Measurements from ENCODE around the gene SIM2. TPM values are rescaled to one million over a fixed set of nuclear protein-coding genes. Genes with fewer than 3 reads are reported as not detected.
A peak's percentile ranks its signal among the peaks of the same experiment; 100 is the strongest.

SIM2 gene
- total and polyA plus RNA-seq, 2 donors (not counting 1 experiment from before 2014, with no cell fraction given): not detected

DNA sequence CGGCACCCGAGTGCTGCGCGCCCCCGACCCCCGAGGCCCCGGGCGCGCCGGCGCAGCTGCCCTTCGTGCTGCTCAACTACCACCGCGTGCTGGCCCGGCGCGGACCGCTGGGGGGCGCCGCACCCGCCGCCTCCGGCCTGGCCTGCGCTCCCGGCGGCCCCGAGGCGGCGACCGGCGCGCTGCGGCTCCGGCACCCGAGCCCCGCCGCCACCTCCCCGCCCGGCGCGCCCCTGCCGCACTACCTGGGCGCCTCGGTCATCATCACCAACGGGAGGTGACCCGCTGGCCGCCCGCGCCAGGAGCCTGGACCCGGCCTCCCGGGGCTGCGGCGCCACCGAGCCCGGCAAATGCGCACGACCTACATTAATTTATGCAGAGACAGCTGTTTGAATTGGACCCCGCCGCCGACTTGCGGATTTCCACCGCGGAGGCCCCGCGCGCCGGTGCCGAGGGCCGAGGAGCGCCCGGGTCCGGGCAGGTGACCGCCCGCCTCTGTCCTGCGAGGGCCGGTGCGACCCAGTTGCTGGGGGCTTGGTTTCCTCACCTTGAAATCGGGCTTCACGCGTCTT lies 49.0 kb downstream of the SIM2 start:
- ChIA-PET POLR2A (no interaction called here), CTCF (no interaction called here)
- H3K79me2 ChIP-seq (ENCODE audit: control insufficient read depth, insufficient read depth, low read length): no peaks in the 10 kb centered on the region
- no peak overlapping the region for H3K27ac Mint-ChIP-seq
- no peaks in the 10 kb centered on the region for H3K36me3 ChIP-seq (replicated peaks in 1 of 2; ENCODE audit: control extremely low read depth in 1 of 2, control insufficient read depth in 1 of 2, extremely low read depth in 1 of 2, insufficient read depth in 2 of 2, low read length in 1 of 2)
- H3K27me3 ChIP-seq (replicated peaks in 1 of 4; ENCODE audit: control extremely low read depth in 1 of 4, control insufficient read depth in 3 of 4, insufficient read depth in 4 of 4, low read length in 3 of 4): peaks cover 0 to 29% (median 6%) of the 10 kb centered on the region in 4 experiments
- H3K27me3 Mint-ChIP-seq: peaks cover 59% of the 10 kb centered on the region
- no peak overlapping the region for H3K4me3 ChIP-seq (ENCODE audit: control extremely low read depth in 1 of 5, extremely low read depth in 1 of 5, insufficient read depth in 1 of 5, low read depth in 2 of 5, low read length in 4 of 5)
- H3K4me1 ChIP-seq (ENCODE audit: control insufficient read depth in 2 of 2, insufficient read depth in 2 of 2, low read length in 2 of 2): peaks cover 0 to 5% of the 10 kb centered on the region in 2 donors
- peak overlapping the region; percentile 37 for H3K4me3 Mint-ChIP-seq
- H3K4me2 ChIP-seq (replicated peaks; ENCODE audit: low read depth, low read length, poor library complexity, severe bottlenecking): no peak overlapping the region
- TF ChIP-seq, protein P1, sequence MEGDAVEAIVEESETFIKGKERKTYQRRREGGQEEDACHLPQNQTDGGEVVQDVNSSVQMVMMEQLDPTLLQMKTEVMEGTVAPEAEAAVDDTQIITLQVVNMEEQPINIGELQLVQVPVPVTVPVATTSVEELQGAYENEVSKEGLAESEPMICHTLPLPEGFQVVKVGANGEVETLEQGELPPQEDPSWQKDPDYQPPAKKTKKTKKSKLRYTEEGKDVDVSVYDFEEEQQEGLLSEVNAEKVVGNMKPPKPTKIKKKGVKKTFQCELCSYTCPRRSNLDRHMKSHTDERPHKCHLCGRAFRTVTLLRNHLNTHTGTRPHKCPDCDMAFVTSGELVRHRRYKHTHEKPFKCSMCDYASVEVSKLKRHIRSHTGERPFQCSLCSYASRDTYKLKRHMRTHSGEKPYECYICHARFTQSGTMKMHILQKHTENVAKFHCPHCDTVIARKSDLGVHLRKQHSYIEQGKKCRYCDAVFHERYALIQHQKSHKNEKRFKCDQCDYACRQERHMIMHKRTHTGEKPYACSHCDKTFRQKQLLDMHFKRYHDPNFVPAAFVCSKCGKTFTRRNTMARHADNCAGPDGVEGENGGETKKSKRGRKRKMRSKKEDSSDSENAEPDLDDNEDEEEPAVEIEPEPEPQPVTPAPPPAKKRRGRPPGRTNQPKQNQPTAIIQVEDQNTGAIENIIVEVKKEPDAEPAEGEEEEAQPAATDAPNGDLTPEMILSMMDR (IDR thresholded peaks at IDR 0.05): no peak
- TF ChIP-seq EZH2 (IDR thresholded peaks at IDR 0.05; ENCODE audit: borderline replicate concordance, insufficient read depth, low read depth, low read length, poor library complexity, severe bottlenecking): no peak
- no peak overlapping the region for H2AFZ ChIP-seq (ENCODE audit: insufficient read depth, low read depth, low read length, poor library complexity, severe bottlenecking)
- intact Hi-C loops (cut with micrococcal nuclease): no loop called here
- peaks cover 0 to 3% (median 0%) of the 10 kb centered on the region in 3 donors for H3K9me3 ChIP-seq (ENCODE audit: control extremely low read depth in 1 of 3, control insufficient read depth in 2 of 3, insufficient read depth in 1 of 3, low read length in 2 of 3)
- WGBS (ENCODE audit: insufficient coverage): 5% methylated on average over 80 of the region's 80 CpGs
- no peak overlapping the region for H3K27ac ChIP-seq (ENCODE audit: low read length in 2 of 2)
- H3K9me3 Mint-ChIP-seq (ENCODE audit: insufficient read depth): no peaks in the 10 kb centered on the region
- DNase-seq (no peak), ATAC-seq (ENCODE audit: low read depth) (no peak)
- no peak overlapping the region for H3K9ac ChIP-seq (ENCODE audit: low read length)
- no peaks in the 10 kb centered on the region for H4K20me1 ChIP-seq (ENCODE audit: control insufficient read depth, insufficient read depth, low read length, poor library complexity, severe bottlenecking)
- H3K4me1 Mint-ChIP-seq: peaks cover 7% of the 10 kb centered on the region

DNA sequence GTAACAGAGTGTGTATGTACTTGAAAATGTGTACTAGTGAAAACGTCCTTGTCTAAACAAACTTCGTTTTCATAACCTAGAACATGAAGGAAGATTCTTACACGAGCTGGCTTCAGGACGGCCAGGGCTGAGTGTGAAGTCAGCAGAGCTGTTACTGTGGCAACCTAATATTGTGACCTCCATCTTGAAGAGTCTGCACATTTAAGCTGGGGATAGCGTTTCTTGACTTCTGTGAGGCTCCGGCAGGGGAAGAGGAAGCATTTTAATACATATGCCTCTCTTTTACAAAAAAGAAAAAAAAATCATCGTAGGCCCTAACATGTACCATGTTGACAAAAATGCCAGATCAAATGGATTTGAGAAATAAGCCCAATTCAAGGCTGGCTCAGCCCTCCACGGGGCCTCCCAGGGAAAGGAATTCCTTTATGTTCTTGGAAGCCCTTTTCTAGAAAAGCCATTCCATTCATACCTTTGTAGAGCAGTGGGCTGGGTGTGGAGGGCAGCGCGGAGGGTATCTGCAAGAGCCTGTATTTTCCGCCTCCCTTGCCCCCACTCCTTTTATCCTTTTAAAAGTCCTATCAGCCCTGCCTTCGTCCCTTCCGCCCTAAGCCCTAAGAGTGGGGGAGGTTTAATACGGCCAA lies 51.1 kb downstream of the SIM2 start:
- H3K4me1 Mint-ChIP-seq: peaks cover 7% of the 10 kb centered on the region
- no peak overlapping the region for H3K27ac ChIP-seq (ENCODE audit: low read length in 2 of 2)
- intact Hi-C loops (cut with micrococcal nuclease): no loop called here
- no peak overlapping the region for H3K27ac Mint-ChIP-seq
- H3K4me3 Mint-ChIP-seq: no peak overlapping the region
- TF ChIP-seq, protein P1 (IDR thresholded peaks at IDR 0.05): no peak
- TF ChIP-seq EZH2 (IDR thresholded peaks at IDR 0.05; ENCODE audit: borderline replicate concordance, insufficient read depth, low read depth, low read length, poor library complexity, severe bottlenecking): no peak
- H3K4me2 ChIP-seq (replicated peaks; ENCODE audit: low read depth, low read length, poor library complexity, severe bottlenecking): no peak overlapping the region
- no peak overlapping the region for H3K9ac ChIP-seq (ENCODE audit: low read length)
- no peaks in the 10 kb centered on the region for H3K36me3 ChIP-seq (replicated peaks in 1 of 2; ENCODE audit: control extremely low read depth in 1 of 2, control insufficient read depth in 1 of 2, extremely low read depth in 1 of 2, insufficient read depth in 2 of 2, low read length in 1 of 2)
- H3K4me3 ChIP-seq (ENCODE audit: control extremely low read depth in 1 of 5, extremely low read depth in 1 of 5, insufficient read depth in 1 of 5, low read depth in 2 of 5, low read length in 4 of 5): no peak overlapping the region
- POLR2A ChIA-PET: no interaction called here
- DNase-seq (no peak), ATAC-seq (ENCODE audit: low read depth) (no peak)
- 89% methylated on average over 3 of the region's 14 CpGs for WGBS (ENCODE audit: insufficient coverage)
- H3K9me3 ChIP-seq (ENCODE audit: control extremely low read depth in 1 of 3, control insufficient read depth in 2 of 3, insufficient read depth in 1 of 3, low read length in 2 of 3): peaks cover 0 to 3% (median 0%) of the 10 kb centered on the region in 3 donors
- peaks cover 42% of the 10 kb centered on the region for H3K27me3 Mint-ChIP-seq
- H3K9me3 Mint-ChIP-seq (ENCODE audit: insufficient read depth): no peaks in the 10 kb centered on the region
- no peak overlapping the region for H2AFZ ChIP-seq (ENCODE audit: insufficient read depth, low read depth, low read length, poor library complexity, severe bottlenecking)
- peaks cover 0 to 26% (median 6%) of the 10 kb centered on the region in 4 experiments for H3K27me3 ChIP-seq (replicated peaks in 1 of 4; ENCODE audit: control extremely low read depth in 1 of 4, control insufficient read depth in 3 of 4, insufficient read depth in 4 of 4, low read length in 3 of 4)
- H3K4me1 ChIP-seq (ENCODE audit: control insufficient read depth in 2 of 2, insufficient read depth in 2 of 2, low read length in 2 of 2): peaks cover 0 to 5% of the 10 kb centered on the region in 2 donors
- no peaks in the 10 kb centered on the region for H3K79me2 ChIP-seq (ENCODE audit: control insufficient read depth, insufficient read depth, low read length)
- CTCF ChIA-PET: no interaction called here
- H4K20me1 ChIP-seq (ENCODE audit: control insufficient read depth, insufficient read depth, low read length, poor library complexity, severe bottlenecking): no peaks in the 10 kb centered on the region

Data from B cell (primary cell).